HG03280 (cell line): Measurements from ENCODE around the gene CRYAA.

Experiments
- ATAC-seq: cut with Tn5 transposase; IDR thresholded peaks from one replicate; pipeline ENCODE4 v1.9.1; 2021; ENCODE audit warnings: mild to moderate bottlenecking, moderate library complexity; ENCODE audit not compliant: unreplicated experiment

CRYAA gene

DNA sequence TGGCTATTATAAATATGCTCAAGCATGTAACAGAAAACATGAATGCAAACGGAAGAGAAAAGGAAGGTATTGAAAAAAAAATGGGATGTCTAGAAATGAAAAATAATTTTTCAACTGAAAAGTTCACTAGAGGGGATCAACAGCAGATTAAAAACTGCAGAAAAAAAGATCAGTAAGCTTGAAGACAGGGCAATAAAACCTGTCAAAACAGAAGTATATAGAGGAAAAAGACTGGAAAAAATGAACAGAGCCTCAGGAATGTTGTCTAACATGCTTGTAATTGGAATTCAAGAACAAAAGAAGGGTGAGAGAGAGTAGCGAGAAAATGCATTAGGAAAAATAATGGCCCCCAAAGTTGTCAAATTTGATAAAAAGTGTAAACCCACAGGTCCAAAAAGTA is 29.6 kb downstream of the CRYAA start:
- no peak for ATAC-seq

DNA sequence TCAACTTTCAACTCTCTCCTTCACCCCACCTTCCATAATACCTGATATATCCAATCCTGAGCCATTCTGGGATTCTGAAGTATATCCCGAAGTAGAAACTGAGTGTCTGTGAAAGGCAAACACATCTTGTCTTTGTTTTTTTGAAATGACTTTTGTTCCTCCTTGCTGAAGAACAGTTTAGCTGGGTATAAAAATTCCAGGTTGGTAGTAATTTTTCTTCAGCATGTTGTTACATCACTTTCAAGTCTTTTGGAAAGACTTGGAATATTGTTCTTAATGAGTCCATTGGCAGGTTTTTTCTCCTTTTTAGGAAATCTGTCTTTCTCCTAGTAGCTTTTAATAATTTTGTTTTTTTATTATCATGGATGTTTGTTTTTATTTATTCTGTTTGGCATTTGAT is 32.7 kb downstream of the CRYAA start:
- no peak for ATAC-seq

DNA sequence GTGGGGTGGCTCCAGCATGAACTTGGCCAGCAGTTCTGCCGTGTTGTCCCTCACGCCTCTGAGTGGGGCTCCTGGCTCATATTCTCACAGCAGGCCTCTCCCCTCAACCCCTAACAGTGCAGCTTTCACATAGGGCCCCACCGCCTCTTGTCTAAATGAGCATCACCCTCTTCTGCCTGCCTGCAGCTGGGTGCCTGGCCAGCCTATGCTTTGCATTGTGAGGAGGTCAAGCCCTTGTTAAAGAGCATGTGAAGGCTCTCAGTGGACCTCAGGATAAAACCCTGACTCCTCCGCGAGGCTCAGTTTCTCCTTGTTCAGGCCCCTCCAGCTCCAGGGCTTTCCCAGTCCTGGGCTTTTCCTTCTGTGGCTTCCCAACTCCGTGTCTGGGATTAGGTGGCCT is 34.8 kb downstream of the CRYAA start:
- no peak for ATAC-seq

DNA sequence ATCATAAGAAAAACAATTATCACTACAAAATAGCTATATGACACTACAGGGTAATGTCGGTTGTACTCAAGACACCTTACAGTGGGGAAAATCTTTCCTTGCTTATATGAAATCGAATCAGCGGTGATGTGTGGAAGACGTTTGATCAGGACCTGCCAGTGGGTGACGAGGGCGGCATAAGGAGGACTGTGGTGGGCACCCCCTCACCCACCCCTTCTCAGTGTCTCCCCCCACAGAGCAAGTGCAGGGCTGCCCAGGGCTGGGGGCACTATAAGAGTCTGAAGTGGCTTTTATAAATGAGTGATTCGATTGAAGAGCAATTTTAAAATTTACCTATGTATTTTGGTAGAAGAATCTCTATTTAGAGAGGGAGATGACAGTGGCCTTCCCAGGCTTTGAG is 35.8 kb downstream of the CRYAA start:
- no peak for ATAC-seq

DNA sequence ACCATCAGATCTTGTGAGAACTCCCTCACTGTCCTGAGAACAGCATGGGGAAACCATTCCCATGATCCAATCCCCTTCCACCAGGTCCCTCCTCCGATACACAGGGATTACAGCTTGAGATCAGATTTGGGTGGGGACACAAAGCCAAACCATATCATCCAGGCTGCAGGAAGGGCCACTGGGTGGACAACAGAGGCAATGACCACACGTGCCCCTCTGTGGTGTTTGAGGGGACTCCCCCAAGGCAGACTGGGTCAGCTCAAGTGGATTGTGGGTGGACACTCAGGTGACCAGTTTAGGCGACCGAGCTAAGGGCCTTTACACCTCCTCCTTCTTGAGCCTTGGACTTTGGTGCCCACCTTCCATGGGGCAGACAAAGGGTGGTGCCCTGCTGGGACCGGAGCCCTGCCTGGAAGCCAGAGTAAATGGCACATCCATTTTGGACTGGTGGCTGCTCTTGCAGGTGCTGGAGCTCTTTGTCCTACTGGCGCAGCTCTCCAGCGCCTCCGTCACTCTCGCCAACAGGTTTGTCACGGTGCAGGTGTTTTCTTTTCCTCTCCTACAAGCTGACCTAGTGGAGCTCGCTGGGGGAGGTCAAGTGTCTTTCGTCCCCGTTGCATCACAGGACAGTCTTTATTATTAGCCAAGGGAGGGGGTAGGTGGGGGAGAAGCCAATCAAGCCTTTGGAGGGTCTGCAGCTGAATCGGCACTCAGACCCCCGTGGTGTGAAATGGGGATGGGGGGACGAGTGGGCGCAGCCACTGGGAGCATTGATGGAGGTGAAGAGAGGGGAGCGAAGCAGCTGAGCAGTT is 37.6 kb downstream of the CRYAA start:
- no peak for ATAC-seq

DNA sequence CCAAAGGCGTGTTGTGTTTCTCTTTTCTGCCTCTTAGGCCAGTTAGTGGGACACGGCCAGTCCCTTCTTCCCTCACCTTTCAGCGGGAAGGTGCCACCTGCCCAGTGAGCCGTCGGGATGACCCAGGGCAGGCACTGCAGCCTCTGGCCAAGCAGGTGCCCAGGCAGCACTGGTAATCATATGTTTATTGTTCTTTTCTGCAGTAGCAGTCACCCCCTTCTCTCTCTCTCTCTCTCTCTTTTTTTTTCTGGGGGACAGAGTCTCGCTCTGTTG is 38.2 kb downstream of the CRYAA start:
- no peak for ATAC-seq

DNA sequence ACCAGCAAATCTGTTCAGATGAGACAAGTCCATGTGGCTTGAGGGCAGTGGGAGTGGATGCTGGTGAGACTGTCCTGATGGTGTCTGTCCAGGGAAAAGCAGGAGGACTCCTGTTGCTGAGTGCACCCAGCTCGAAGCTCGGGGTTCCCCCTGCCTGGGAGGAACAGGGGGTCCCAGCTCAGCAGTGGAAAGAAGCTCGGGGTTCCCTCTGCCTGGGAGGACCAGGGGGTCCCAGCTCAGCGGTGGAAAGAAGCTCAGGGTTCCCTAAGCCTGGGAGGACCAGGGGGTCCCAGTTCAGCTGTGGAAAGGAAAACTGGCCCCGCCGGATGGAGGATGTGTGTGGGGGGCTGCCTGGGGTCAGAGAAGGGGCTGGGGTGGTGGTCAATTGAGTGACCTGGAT is 39.1 kb downstream of the CRYAA start:
- ATAC-seq, result no peak

DNA sequence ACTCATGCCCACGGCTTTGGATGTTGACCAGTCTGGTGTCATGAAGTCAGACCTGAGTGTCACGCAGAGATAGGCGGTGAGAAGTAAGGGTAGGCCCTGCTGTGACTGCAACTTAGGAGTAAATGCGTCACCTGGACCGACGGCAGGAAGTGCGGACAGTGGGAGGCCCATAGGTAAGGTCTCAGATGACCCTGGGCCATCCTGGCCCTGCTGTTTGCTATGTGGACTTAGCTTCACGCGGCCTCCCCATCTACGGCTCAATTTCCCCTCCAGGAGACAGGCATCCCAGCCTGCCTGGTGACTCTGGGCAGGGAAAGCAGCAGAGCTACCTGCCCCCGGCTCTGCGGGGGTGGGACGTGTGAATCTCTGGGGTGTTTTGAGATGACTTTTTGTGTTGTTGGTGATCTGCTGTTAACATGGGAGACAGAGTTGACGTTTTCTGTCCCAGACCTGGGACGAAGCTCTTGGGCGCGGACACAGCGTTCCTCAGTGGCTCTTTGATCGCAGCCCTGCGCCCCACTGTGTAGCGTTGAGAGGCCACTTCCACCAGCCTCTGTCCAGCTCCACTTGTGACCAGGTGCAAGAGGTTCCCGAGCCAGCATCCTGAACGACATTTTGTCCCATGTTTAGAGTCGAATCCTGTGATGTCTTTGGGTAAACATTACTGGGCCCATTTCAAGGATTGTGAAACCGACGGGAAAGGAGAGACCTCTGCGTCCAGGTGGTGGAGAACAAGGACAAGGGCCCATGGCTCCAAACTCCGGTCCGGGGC is 39.9 kb downstream of the CRYAA start:
- ATAC-seq, result no peak

DNA sequence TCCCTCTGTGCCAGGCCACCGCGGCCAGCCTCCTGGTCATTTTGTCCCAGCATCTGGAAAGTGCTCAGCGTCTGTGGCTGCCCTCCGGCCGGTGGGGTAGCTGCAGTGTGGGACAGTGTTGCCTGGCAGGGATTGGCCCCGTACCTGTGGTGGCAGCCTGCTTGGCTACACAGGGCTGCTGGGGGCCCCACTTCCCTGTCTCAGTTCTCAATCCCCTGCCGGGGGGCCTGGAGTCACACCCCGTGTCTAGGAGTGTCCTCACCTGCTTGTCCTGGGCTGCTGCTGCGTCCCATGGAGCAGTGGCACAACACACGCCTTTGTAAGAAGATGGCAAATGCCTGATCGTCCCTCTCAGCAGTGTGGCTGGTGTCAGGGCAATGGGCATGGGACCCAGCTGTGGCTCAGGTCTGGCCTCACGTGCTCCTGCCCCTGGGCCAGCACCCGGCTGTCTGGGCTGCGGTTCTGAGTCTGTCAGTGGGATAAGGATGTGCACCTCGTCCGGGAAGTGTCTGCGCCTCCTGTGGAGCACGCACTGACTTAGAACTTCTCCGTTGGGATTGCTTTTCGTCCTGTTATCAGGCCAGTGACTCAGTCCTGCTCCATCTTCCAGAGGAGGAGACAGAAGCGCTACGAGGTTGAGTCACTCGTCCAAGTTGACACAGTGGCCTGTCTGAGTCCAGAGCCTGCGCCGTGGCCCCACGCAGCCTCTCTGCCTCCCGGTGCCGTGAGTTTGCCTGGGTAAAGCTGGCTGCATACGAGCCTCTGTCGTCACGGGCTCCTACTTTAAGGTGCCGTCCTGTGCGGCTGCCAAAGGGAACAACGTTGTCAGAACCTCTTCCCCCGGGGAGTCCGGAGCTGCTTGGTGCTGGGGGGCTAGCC is 41.0 kb downstream of the CRYAA start:
- no peak for ATAC-seq

DNA sequence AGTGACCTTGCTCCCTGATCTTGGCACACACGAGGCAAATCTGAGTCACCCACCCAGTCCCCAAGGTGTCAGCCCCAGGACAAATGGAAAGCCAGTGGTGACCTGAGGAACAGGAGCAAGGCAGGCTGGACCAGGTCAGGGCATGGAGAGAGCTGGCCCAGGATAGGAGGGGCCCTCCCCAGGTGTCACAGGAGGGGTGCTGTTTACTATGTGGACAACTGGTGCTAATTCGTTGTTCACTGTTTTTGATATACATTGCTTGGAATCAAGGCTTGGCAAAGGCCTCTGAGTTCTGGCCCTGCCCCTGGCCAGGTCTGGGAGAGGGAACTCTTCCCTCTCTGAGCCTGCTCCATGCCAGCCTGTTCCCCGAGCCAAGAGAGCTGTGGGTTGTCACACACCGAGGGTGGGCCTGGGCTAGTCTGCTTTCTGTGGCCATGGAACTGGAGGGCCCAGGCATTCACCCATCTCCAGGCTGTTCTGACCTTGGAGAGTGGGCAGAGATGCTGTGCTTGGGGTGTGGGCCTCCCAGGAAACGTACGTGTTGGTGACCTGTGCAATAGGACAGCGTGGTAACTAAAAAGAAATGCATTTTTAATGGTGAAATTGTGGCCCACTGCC is 41.8 kb downstream of the CRYAA start:
- ATAC-seq, result no peak

DNA sequence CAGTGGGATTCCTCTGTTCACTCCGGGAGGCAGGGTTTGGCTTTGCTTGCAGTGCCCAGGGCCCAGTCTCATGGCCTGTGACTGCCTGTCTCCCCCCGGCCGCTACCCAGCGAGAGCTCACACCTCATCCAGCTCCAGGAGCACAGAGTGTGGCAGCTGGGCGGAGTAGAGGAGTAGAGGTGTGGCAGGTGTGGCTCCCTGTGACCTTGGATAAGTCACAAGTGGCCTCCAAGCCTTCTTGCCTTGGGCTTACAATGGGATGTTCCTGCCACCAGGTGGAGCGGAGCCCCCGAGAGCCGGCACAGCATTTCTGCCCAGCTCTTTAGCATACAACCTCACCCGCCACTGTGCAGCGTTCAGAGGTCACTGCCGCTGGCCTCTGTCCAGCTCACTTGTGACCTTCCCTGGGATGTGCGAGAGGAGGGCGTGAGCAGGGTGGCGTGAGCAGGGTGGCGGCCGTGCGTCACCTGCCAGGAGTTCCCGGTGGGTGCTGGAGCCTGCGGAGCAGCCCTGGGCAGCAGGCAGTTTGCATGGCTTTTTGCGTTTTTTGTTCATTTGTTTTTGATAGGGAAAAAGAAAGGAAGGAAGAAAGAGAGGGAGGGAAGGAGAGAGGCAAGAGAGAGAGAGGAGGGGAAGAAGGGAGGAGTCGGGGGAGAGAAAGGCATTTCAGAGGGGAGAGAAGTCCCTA is 42.4 kb downstream of the CRYAA start:
- no peak for ATAC-seq

DNA sequence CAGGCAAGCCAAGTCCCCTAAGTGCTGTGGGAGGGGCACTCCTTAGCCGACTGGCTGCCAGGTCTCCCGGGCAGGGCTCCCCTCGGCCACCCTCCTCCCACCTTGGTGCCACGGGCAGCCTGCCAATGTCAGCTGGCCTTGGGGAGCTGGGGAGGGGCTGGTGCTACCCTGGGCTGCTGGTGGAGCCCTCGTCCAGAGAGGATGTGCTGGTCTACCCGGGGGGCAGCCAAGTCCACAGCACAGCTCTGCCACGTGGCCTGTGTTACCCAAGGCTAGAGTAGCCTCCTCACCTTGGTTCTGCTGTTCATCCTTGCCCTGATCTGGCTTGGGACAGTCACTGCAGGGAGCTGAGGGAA is 42.9 kb downstream of the CRYAA start:
- ATAC-seq, result no peak
